T-cell (primary cell): ENCODE measurements around the gene SRP9. TPM values are rescaled to one million over a fixed set of nuclear protein-coding genes. Genes with fewer than 3 reads are reported as not detected.
"Not testable (repeated sequence)": the region's sequence is repeated elsewhere in the genome, so short reads cannot be mapped to it uniquely, and the experiment has no call there.

Source experiments
- ATAC-seq, 4 experiments: fragments of 200-7000 bp in 3 of 4; fragments of 150-1000 bp in 1 of 4; cut with Tn5 transposase; replicated peaks in 1 of 4; 1 replicate in 3 of 4; 2 replicates in 1 of 4; pipeline ENCODE4 v1.10.0; 2021; ENCODE audit warnings: moderate library complexity in 3 of 4, mild to moderate bottlenecking in 2 of 4, moderate number of reproducible peaks in 1 of 4
- CTCF ChIA-PET, 2 donors: fragments of 300-600 bp; sonication (Branson Sonifier 250); formaldehyde crosslinking; loops; one replicate each; lab custom pipeline; 2022; ENCODE audit warnings: antibody characterized with exemption in 2 of 2; lab: Charles Lee
- POLR2A ChIA-PET, 2 donors: fragments of 300-600 bp; sonication (Branson Sonifier 250); formaldehyde crosslinking; loops; one replicate each; lab custom pipeline; 2022; ENCODE audit warnings: antibody characterized with exemption in 2 of 2; lab: Charles Lee
- DNase-seq, 35 experiments: peaks; one replicate each; pipeline versions ENCODE4 v3.0.0 to v3.0.0-alpha.2; 2013 to 2023
- H3K27ac ChIP-seq: one replicate; pipeline ENCODE4 v1.5.1; 2013; ENCODE audit warnings: low read length
- H3K27me3 ChIP-seq, 2 experiments: replicated peaks in 1 of 2; 1 replicate in 1 of 2; 2 replicates in 1 of 2; pipeline versions ENCODE4 v1.6.1 to v1.7.0; 2013; ENCODE audit warnings: low read length in 1 of 2, mixed read lengths in 1 of 2; ENCODE audit not compliant: control insufficient read depth in 2 of 2, insufficient read depth in 2 of 2; ENCODE audit errors: extremely low read depth in 1 of 2
- H3K36me3 ChIP-seq, 2 donors: 1 replicate in 1 of 2; 2 replicates in 1 of 2; pipeline versions ENCODE4 v1.6.1 to v1.7.0; 2013; ENCODE audit warnings: low read length in 1 of 2; ENCODE audit not compliant: control insufficient read depth in 2 of 2, insufficient read depth in 1 of 2; ENCODE audit errors: extremely low read depth in 1 of 2
- H3K4me1 ChIP-seq, 2 experiments: 1 replicate in 1 of 2; 2 replicates in 1 of 2; pipeline versions ENCODE4 v1.6.1 to v1.7.0; 2013; ENCODE audit warnings: low read length in 2 of 2, mixed read lengths in 1 of 2; ENCODE audit not compliant: insufficient read depth in 2 of 2, control insufficient read depth in 1 of 2; ENCODE audit errors: extremely low read depth in 1 of 2
- H3K4me3 ChIP-seq, 2 donors: 1 replicate in 1 of 2; 2 replicates in 1 of 2; pipeline versions ENCODE4 v1.5.1 to v1.7.0; 2013; ENCODE audit warnings: mild to moderate bottlenecking in 2 of 2, low read length in 1 of 2, moderate library complexity in 1 of 2; ENCODE audit not compliant: control insufficient read depth in 1 of 2; ENCODE audit errors: extremely low read depth in 1 of 2
- H3K9me3 ChIP-seq: 2 replicates; pipeline ENCODE4 v1.7.0; 2013
- H3K27ac Mint-ChIP-seq, 2 donors: one replicate each; pipeline ENCODE4 v1.8.0; 2020 to 2021; ENCODE audit warnings: mild to moderate bottlenecking in 2 of 2, mixed read lengths in 2 of 2
- H3K27me3 Mint-ChIP-seq, 2 donors: one replicate each; pipeline ENCODE4 v1.8.0; 2021 to 2022; ENCODE audit warnings: mixed read lengths in 2 of 2
- H3K36me3 Mint-ChIP-seq: one replicate; pipeline ENCODE4 v1.8.0; 2021; ENCODE audit warnings: mixed read lengths
- H3K4me1 Mint-ChIP-seq, 3 donors: one replicate each; pipeline ENCODE4 v1.8.0; 2020 to 2022; ENCODE audit warnings: mixed read lengths in 3 of 3, mild to moderate bottlenecking in 1 of 3
- H3K4me3 Mint-ChIP-seq, 3 donors: one replicate each; pipeline ENCODE4 v1.8.0; 2020 to 2022; ENCODE audit warnings: mild to moderate bottlenecking in 3 of 3, mixed read lengths in 3 of 3, moderate library complexity in 3 of 3
- H3K9me3 Mint-ChIP-seq, 3 donors: one replicate each; pipeline ENCODE4 v1.8.0; 2020 to 2022; ENCODE audit warnings: mixed read lengths in 3 of 3
- WGBS: methylation state at CpG from one replicate; pipeline ENCODE4 v1.1.5; 2013; ENCODE audit warnings: missing lambda C conversion rate; ENCODE audit not compliant: insufficient coverage; 5-methylcytosine and 5-hydroxymethylcytosine counted together
- total RNA-seq, 35 experiments: library from RNA in 6 of 35; stranded (reverse) in 6 of 35; fragments of 120-200 nt in 1 of 35; gene quantifications; one replicate each; pipeline versions ENCODE4 v1.2.1 to v1.2.4 and lab custom pipeline; 2013 to 2026

Gene SRP9
- total RNA-seq, 5 donors from 2014 or later (not counting 1 experiment from before 2014, with no cell fraction given) = 74.1 to 152 (median 137) TPM

GRCh38 chr1:225815090-225815489 is 37.5 kb downstream of the SRP9 start:
- H3K36me3 ChIP-seq, H3K36me3 Mint-ChIP-seq, H3K27me3 Mint-ChIP-seq, H3K4me3 ChIP-seq, DNase-seq, POLR2A ChIA-PET, H3K4me3 Mint-ChIP-seq, H3K4me1 Mint-ChIP-seq, CTCF ChIA-PET, ATAC-seq, H3K27ac Mint-ChIP-seq, H3K27ac ChIP-seq, H3K9me3 Mint-ChIP-seq, H3K9me3 ChIP-seq: not testable (repeated sequence)
- WGBS = 100% methylated on average over 1 of the region's 7 CpGs
- peaks cover 0 to 21% of the 10 kb centered on the region in 2 experiments for H3K27me3 ChIP-seq
- H3K4me1 ChIP-seq = peaks cover 0 to 11% of the 10 kb centered on the region in 2 experiments

GRCh38 chr1:225815526-225816178 is 38.0 kb downstream of the SRP9 start:
- ChIA-PET POLR2A (no interaction called here), CTCF (no interaction called here)
- no peaks in the 10 kb centered on the region for H3K9me3 ChIP-seq
- DNase-seq (no peak), ATAC-seq (no peak)
- Mint-ChIP-seq H3K36me3 (no peaks in the 10 kb centered on the region), H3K4me1 (peaks cover 4 to 5% (median 4%) of the 10 kb centered on the region in 3 donors), H3K9me3 (no peaks in the 10 kb centered on the region), H3K27me3 (no peaks in the 10 kb centered on the region), H3K27ac (no peak overlapping the region), H3K4me3 (no peak overlapping the region)
- no peak overlapping the region for H3K4me3 ChIP-seq
- peaks cover 0 to 20% of the 10 kb centered on the region in 2 experiments for H3K27me3 ChIP-seq
- peaks cover 0 to 7% of the 10 kb centered on the region in 2 experiments for H3K4me1 ChIP-seq
- WGBS = 78% methylated on average over 6 of the region's 17 CpGs
- H3K36me3 ChIP-seq = no peaks in the 10 kb centered on the region
- H3K27ac ChIP-seq = no peak overlapping the region

GRCh38 chr1:225816643-225817538 is 39.3 kb downstream of the SRP9 start:
- Histone ChIP-seq H3K4me1 (no peaks in the 10 kb centered on the region), H3K36me3 (no peaks in the 10 kb centered on the region), H3K9me3 (no peaks in the 10 kb centered on the region), H3K4me3 (no peak overlapping the region), H3K27ac (no peak overlapping the region), H3K27me3 (peaks cover 0 to 11% of the 10 kb centered on the region in 2 experiments)
- no peaks in the 10 kb centered on the region for H3K4me1 Mint-ChIP-seq
- H3K27me3 Mint-ChIP-seq = no peaks in the 10 kb centered on the region
- H3K27ac Mint-ChIP-seq = no peak overlapping the region
- DNase-seq = no peak
- H3K4me3 Mint-ChIP-seq = no peak overlapping the region
- 90% methylated on average over 12 of the region's 17 CpGs for WGBS
- ATAC-seq = no peak
- no peaks in the 10 kb centered on the region for H3K9me3 Mint-ChIP-seq
- H3K36me3 Mint-ChIP-seq = peaks cover under 1% of the 10 kb centered on the region
- ChIA-PET POLR2A (no interaction called here), CTCF (no interaction called here)

- ChIA-PET CTCF (interaction anchor here in 1 of 2 donors (0.7 kb wide), 1 partner anchor 169 kb away, joined by 3 read pairs; no protein-coding TSS in a partner anchor), POLR2A (no interaction called here)
- Histone ChIP-seq H3K27me3 (peaks cover 0 to 11% of the 10 kb centered on the region in 2 experiments), H3K36me3 (no peaks in the 10 kb centered on the region), H3K27ac (no peak overlapping the region), H3K4me1 (no peaks in the 10 kb centered on the region), H3K9me3 (no peaks in the 10 kb centered on the region), H3K4me3 (no peak overlapping the region)
- DNase-seq (no peak), ATAC-seq (no peak)
- Mint-ChIP-seq H3K27ac (no peak overlapping the region), H3K27me3 (no peaks in the 10 kb centered on the region), H3K36me3 (peaks cover 2% of the 10 kb centered on the region), H3K4me3 (no peak overlapping the region), H3K9me3 (no peaks in the 10 kb centered on the region), H3K4me1 (no peaks in the 10 kb centered on the region)
- WGBS = 48% methylated on average over 4 of the region's 8 CpGs
Observed at GRCh38 chr1:225817611-225818061, 40.0 kb downstream of the SRP9 start.

GRCh38 chr1:225818229-225818628 is 40.6 kb downstream of the SRP9 start:
- H3K27ac Mint-ChIP-seq = no peak overlapping the region
- 64% methylated on average over 3 of the region's 7 CpGs for WGBS
- H3K4me1 ChIP-seq = no peaks in the 10 kb centered on the region
- no peak overlapping the region for H3K4me3 Mint-ChIP-seq
- no peaks in the 10 kb centered on the region for H3K9me3 Mint-ChIP-seq
- DNase-seq = no peak
- H3K4me3 ChIP-seq = no peak overlapping the region
- H3K9me3 ChIP-seq = no peaks in the 10 kb centered on the region
- no peak for ATAC-seq
- no peaks in the 10 kb centered on the region for H3K27me3 Mint-ChIP-seq
- POLR2A ChIA-PET = interaction anchor here in 1 of 2 donors (0.6 kb wide), 1 partner anchor 14 kb away, joined by 3 read pairs; no protein-coding TSS in a partner anchor
- H3K27ac ChIP-seq = no peak overlapping the region
- no peaks in the 10 kb centered on the region for H3K36me3 ChIP-seq
- CTCF ChIA-PET = interaction anchor here in 1 of 2 donors (0.6 to 0.7 kb wide), 3 partner anchors 43 to 218 kb away, joined by 3 to 4 read pairs (median 3); no protein-coding TSS in a partner anchor
- peaks cover 2% of the 10 kb centered on the region for H3K36me3 Mint-ChIP-seq
- H3K4me1 Mint-ChIP-seq = no peaks in the 10 kb centered on the region
- peaks cover 0 to 11% of the 10 kb centered on the region in 2 experiments for H3K27me3 ChIP-seq

DNA sequence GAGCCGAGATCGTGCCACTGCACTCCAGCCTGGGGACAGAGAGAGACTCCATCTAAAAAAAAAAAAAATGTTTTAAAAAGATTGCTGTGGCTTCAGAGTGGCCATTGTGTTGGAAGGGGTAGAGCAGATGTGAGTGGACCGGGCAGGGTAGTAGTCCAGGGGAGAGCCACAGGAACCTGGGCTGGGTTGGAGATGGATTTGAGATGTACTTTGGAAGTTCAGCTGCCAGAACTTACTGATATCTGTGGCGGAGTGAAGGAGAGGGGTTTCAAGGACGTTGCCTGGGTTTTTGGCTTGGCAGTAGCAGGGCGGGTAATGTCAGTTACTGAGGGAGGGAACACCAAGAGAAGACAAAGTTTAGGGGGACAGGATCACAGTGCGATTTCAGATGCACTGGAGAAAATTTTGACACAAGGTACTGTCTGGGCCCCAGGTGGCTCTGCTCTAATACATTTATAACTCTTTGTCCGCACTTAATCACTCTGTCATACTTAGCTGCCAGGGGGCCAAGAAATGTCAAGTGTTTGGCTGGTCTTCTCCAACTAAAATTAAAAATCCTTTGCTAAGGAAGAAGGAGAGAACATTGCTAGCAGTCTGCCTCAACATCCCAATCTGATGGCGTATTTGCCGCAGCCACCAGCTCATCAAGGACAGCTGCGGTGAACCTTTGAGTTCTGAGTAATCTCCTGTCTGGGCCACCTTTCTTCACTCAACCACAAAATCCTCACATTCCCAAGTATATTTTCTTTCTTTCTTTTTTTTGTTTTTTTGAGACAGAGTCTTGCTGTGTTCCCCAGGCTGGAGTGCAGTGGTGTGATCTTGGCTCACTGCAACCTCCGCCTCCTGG is 41.9 kb downstream of the SRP9 start:
- H3K4me1 ChIP-seq = no peaks in the 10 kb centered on the region
- Mint-ChIP-seq H3K9me3 (no peaks in the 10 kb centered on the region), H3K27me3 (no peaks in the 10 kb centered on the region), H3K4me3 (no peak overlapping the region), H3K27ac (no peak overlapping the region), H3K36me3 (peaks cover 2% of the 10 kb centered on the region), H3K4me1 (no peaks in the 10 kb centered on the region)
- no peaks in the 10 kb centered on the region for H3K9me3 ChIP-seq
- no peaks in the 10 kb centered on the region for H3K36me3 ChIP-seq
- H3K27me3 ChIP-seq = peaks cover 0 to 12% of the 10 kb centered on the region in 2 experiments
- POLR2A ChIA-PET = no interaction called here
- 87% methylated on average over 6 of the region's 12 CpGs for WGBS
- no peak overlapping the region for H3K27ac ChIP-seq
- no peak for ATAC-seq
- DNase-seq = no peak
- CTCF ChIA-PET = no interaction called here
- no peak overlapping the region for H3K4me3 ChIP-seq
